GM12878 (cell line): ENCODE data around the gene ATP2C2. TPM values are rescaled to one million over a fixed set of nuclear protein-coding genes. Genes with fewer than 3 reads are reported as not detected.

Experiments
- ATAC-seq: fragments of 200-7000 bp; cut with Tn5 transposase; 3 replicates; pipeline ENCODE4 v1.9.1; 2020; ENCODE audit warnings: mild to moderate bottlenecking, moderate library complexity
- BruUV-seq: library from RNA; stranded (reverse); fragments of 400-500 nt; replicated peaks from 2 replicates; lab custom pipeline; 2021; lab: Mats Ljungman, UMichigan
- CTCF ChIA-PET: fragments of 300-600 bp; sonication (Branson Sonifier 250); formaldehyde crosslinking; extraction: SDS; loops from one replicate; lab custom pipeline; 2021; ENCODE audit warnings: inconsistent platforms; lab: Yijun Ruan, JAX
- POLR2A ChIA-PET: fragments of 350-600 bp; formaldehyde crosslinking; extraction: SDS; loops from one replicate; lab custom pipeline; 2021; ENCODE audit warnings: inconsistent platforms; lab: Charles Lee
- RAD21 ChIA-PET: fragments of 300-600 bp; sonication (Branson Sonifier 250); formaldehyde crosslinking; loops from one replicate; lab custom pipeline; 2023; ENCODE audit warnings: antibody characterized with exemption; ENCODE audit not compliant: unreplicated experiment; lab: Charles Lee
- SMC1A ChIA-PET: fragments of 300-600 bp; sonication (Branson Sonifier 250); formaldehyde crosslinking; loops from one replicate; lab custom pipeline; 2023; ENCODE audit not compliant: unreplicated experiment, uncharacterized antibody; lab: Charles Lee
- DNase-seq: peaks from one replicate; pipeline ENCODE4 v3.0.0-alpha.2; 2011; ENCODE audit warnings: low read depth, low spot score
- FAIRE-seq: peaks from 3 replicates; lab custom pipeline; 2011; peaks lifted over from hg19 to GRCh38; lab: Jason Lieb, UNC
- H2AFZ ChIP-seq: 2 replicates; pipeline ENCODE4 v1.6.0; 2011; ENCODE audit warnings: low read depth, low read length, control low read depth; ENCODE audit not compliant: control insufficient read depth
- H3K27ac ChIP-seq: 2 replicates; pipeline ENCODE4 v1.5.1; 2011; ENCODE audit warnings: control low read depth; ENCODE audit not compliant: control insufficient read depth, insufficient read depth
- H3K27me3 ChIP-seq, 2 experiments: replicated peaks in 1 of 2; 2 replicates each; pipeline versions ENCODE4 v1.6.0 to v1.6.1; 2011; ENCODE audit warnings: low read length in 1 of 2; ENCODE audit not compliant: control insufficient read depth in 2 of 2, insufficient read depth in 2 of 2
- H3K36me3 ChIP-seq, 2 experiments: 2 replicates each; pipeline ENCODE4 v1.5.1; 2011; ENCODE audit warnings: low read length in 1 of 2; ENCODE audit not compliant: control insufficient read depth in 2 of 2, insufficient read depth in 2 of 2
- H3K4me1 ChIP-seq: 2 replicates; pipeline ENCODE4 v1.6.1; 2011; ENCODE audit warnings: mild to moderate bottlenecking, low read length, moderate library complexity, mixed read lengths; ENCODE audit not compliant: control insufficient read depth, insufficient read depth
- H3K4me2 ChIP-seq: 2 replicates; pipeline ENCODE4 v1.6.0; 2011; ENCODE audit warnings: control low read depth; ENCODE audit not compliant: control insufficient read depth, insufficient read depth
- H3K4me3 ChIP-seq: fragments of 200-600 bp; sonication (generic); 2 replicates; pipeline ENCODE4 v1.5.1; 2016
- H3K79me2 ChIP-seq: 2 replicates; pipeline ENCODE4 v1.6.0; 2011; ENCODE audit warnings: low read length; ENCODE audit not compliant: control insufficient read depth, insufficient read depth
- H3K9ac ChIP-seq: 2 replicates; pipeline ENCODE4 v1.8.0; 2011; ENCODE audit warnings: low read length, control low read depth, mixed read lengths; ENCODE audit not compliant: control insufficient read depth, insufficient read depth
- H3K9me3 ChIP-seq: replicated peaks from 3 replicates; pipeline ENCODE4 v1.5.1; 2011; ENCODE audit warnings: mild to moderate bottlenecking, low read length; ENCODE audit not compliant: control insufficient read depth, insufficient read depth
- H4K20me1 ChIP-seq: 2 replicates; pipeline ENCODE4 v1.6.0; 2011; ENCODE audit not compliant: control insufficient read depth, insufficient read depth
- BCL11A ChIP-seq: IDR thresholded peaks from 2 replicates; pipeline ENCODE4 v1.6.1; 2011; ENCODE audit warnings: low read depth, low read length
- BRCA1 ChIP-seq: IDR thresholded peaks from 2 replicates; pipeline ENCODE4 v1.6.1; 2011; ENCODE audit warnings: low read depth, low read length, improper control_type of control experiment
- CHD2 ChIP-seq: IDR thresholded peaks from 2 replicates; pipeline ENCODE4 v1.6.1; 2011; ENCODE audit warnings: low read depth, low read length, improper control_type of control experiment, borderline replicate concordance
- JUNB ChIP-seq: IDR thresholded peaks from 2 replicates; pipeline ENCODE4 v1.6.1; 2016; ENCODE audit warnings: antibody characterized with exemption, mild to moderate bottlenecking
- NR2C2 ChIP-seq: IDR thresholded peaks from 2 replicates; pipeline ENCODE4 v1.6.1; 2011; ENCODE audit warnings: borderline replicate concordance, low read depth; ENCODE audit not compliant: control insufficient read depth, insufficient read length
- SMAD1 ChIP-seq: fragments of 450-650 bp; IDR thresholded peaks from 2 replicates; pipeline ENCODE4 v1.6.1; 2018; ENCODE audit warnings: mild to moderate bottlenecking, low read depth; ENCODE audit not compliant: partially characterized antibody
- WGBS: methylation state at CpG from one replicate; pipeline ENCODE4 v1.1.6; 2016; ENCODE audit warnings: low lambda C conversion rate; ENCODE audit not compliant: insufficient replicate concordance, insufficient coverage; ENCODE audit errors: missing lambda C conversion rate; 5-methylcytosine and 5-hydroxymethylcytosine counted together
- in situ Hi-C: fragments of 300-500 bp; cut with MboI; formaldehyde crosslinking; loops from 9 replicates; pipeline ENCODE4 v1.14.3; 2018; ENCODE audit warnings: mixed read lengths
- intact Hi-C: fragments of 100-400 bp; cut with micrococcal nuclease; formaldehyde crosslinking; loops from one replicate; pipeline ENCODE4 v1.14.2; 2022; ENCODE audit not compliant: unreplicated experiment
- polyA plus RNA-seq, 11 experiments: library from polyadenylated mRNA; depleted of rRNA in 4 of 11; unstranded in 6 of 11; stranded (reverse) in 5 of 11; fragments of >200 nt; fragmentation: Nextera tagmentation in 4 of 11; fragmentation: Illumina TruSeq in 1 of 11; extraction: Ambion mirVana in 4 of 11; extraction: Trizol in 1 of 11; gene quantifications; 1 replicate in 1 of 11; 2 replicates in 10 of 11; pipeline versions ENCODE4 v1.2.1 to v1.2.3, GENCODE V29; 2011 to 2016; ENCODE audit warnings: inconsistent platforms in 2 of 11, missing spikeins in 2 of 11, low read depth in 1 of 11
- total RNA-seq, 4 experiments: library from RNA; depleted of rRNA in 3 of 4; stranded (reverse); fragments of >200 nt in 3 of 4; fragmentation: Illumina TruSeq in 1 of 4; extraction: Trizol in 1 of 4; gene quantifications; 2 replicates each; pipeline versions ENCODE4 v1.2.1 to v1.2.3, GENCODE V29; 2013 to 2021
- TF ChIP-seq, protein P1 (sequence below): IDR thresholded peaks from 2 replicates; pipeline ENCODE4 v1.6.1; 2011; ENCODE audit warnings: borderline replicate concordance, low read depth, mild to moderate bottlenecking, moderate library complexity, mixed read lengths, low read length; ENCODE audit not compliant: insufficient read depth; ENCODE audit errors: extremely low read length
- TF ChIP-seq, protein P2 (sequence below): fragments of 450-650 bp; IDR thresholded peaks from 2 replicates; pipeline ENCODE4 v1.6.1; 2018; ENCODE audit warnings: borderline replicate concordance, mild to moderate bottlenecking; ENCODE audit not compliant: partially characterized antibody
- TF ChIP-seq, protein P3 (sequence below): fragments of 450-650 bp; IDR thresholded peaks from 2 replicates; pipeline ENCODE4 v1.6.1; 2016; ENCODE audit warnings: mild to moderate bottlenecking, moderate library complexity, borderline replicate concordance
- TF ChIP-seq, protein P4 (sequence below): IDR thresholded peaks from 2 replicates; pipeline ENCODE4 v1.6.1; 2012; ENCODE audit warnings: low read depth, low read length, improper control_type of control experiment

Gene ATP2C2
- total and polyA plus RNA-seq, 10 of the 15 experiments (the other 5 are each of a cell fraction or from before 2014, with no cell fraction given): 0.05 to 0.19 TPM; not detected in 8

DNA sequence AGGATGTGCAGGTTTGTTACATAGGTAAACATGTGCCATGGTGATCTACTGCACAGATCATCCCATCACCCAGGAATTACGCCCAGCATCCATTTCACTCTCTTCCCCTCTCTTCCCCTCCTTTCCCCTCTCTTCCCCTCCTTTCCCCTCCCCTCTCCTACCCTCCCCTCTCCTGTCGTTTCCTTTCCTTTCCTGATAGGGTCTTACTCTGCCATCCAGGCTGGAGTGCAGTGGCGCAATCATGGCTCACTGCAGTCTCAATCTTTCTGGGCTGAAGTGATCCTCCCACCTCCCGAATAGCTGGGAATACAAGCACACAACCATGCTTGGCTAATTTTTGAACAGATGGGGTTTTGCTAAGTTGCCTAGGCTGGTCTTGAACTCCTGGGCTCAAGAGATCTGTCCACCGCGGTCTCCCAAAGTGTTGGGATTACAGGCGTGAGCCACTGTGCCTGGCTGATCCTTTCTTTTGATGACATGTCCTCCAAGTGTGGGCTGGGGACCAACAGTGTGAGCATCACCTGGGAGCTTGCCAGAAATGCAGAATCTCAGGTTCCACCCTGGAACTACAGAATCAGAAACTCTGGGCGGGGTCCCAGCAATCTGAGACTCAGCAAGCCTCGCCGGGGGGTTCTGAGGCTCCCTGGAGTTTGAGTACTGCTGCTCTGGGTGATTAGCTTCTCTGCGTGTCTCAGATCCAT is 10.8 kb downstream of the ATP2C2 start:
- H2AFZ ChIP-seq: no peak overlapping the region
- no peak for ATAC-seq
- in situ Hi-C loops: no loop called here
- H3K9ac ChIP-seq: no peak overlapping the region
- CTCF ChIA-PET: no interaction called here
- H3K36me3 ChIP-seq: no peaks in the 10 kb centered on the region
- H3K9me3 ChIP-seq: no peaks in the 10 kb centered on the region
- RAD21 ChIA-PET: no interaction called here
- WGBS: 46% methylated on average over 10 of the region's 11 CpGs
- H4K20me1 ChIP-seq: no peaks in the 10 kb centered on the region
- no peaks in the 10 kb centered on the region for H3K4me1 ChIP-seq
- TF ChIP-seq, protein P1, sequence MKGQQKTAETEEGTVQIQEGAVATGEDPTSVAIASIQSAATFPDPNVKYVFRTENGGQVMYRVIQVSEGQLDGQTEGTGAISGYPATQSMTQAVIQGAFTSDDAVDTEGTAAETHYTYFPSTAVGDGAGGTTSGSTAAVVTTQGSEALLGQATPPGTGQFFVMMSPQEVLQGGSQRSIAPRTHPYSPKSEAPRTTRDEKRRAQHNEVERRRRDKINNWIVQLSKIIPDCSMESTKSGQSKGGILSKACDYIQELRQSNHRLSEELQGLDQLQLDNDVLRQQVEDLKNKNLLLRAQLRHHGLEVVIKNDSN: no peak
- TF ChIP-seq, protein P2, sequence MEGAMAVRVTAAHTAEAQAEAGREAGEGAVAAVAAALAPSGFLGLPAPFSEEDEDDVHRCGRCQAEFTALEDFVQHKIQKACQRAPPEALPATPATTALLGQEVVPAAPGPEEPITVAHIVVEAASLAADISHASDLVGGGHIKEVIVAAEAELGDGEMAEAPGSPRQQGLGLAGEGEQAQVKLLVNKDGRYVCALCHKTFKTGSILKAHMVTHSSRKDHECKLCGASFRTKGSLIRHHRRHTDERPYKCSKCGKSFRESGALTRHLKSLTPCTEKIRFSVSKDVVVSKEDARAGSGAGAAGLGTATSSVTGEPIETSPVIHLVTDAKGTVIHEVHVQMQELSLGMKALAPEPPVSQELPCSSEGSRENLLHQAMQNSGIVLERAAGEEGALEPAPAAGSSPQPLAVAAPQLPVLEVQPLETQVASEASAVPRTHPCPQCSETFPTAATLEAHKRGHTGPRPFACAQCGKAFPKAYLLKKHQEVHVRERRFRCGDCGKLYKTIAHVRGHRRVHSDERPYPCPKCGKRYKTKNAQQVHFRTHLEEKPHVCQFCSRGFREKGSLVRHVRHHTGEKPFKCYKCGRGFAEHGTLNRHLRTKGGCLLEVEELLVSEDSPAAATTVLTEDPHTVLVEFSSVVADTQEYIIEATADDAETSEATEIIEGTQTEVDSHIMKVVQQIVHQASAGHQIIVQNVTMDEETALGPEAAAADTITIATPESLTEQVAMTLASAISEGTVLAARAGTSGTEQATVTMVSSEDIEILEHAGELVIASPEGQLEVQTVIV: no peak
- TF ChIP-seq SMAD1 (no peak), JUNB (no peak), BRCA1 (no peak), CHD2 (no peak), NR2C2 (no peak), BCL11A (no peak)
- TF ChIP-seq, protein P3, sequence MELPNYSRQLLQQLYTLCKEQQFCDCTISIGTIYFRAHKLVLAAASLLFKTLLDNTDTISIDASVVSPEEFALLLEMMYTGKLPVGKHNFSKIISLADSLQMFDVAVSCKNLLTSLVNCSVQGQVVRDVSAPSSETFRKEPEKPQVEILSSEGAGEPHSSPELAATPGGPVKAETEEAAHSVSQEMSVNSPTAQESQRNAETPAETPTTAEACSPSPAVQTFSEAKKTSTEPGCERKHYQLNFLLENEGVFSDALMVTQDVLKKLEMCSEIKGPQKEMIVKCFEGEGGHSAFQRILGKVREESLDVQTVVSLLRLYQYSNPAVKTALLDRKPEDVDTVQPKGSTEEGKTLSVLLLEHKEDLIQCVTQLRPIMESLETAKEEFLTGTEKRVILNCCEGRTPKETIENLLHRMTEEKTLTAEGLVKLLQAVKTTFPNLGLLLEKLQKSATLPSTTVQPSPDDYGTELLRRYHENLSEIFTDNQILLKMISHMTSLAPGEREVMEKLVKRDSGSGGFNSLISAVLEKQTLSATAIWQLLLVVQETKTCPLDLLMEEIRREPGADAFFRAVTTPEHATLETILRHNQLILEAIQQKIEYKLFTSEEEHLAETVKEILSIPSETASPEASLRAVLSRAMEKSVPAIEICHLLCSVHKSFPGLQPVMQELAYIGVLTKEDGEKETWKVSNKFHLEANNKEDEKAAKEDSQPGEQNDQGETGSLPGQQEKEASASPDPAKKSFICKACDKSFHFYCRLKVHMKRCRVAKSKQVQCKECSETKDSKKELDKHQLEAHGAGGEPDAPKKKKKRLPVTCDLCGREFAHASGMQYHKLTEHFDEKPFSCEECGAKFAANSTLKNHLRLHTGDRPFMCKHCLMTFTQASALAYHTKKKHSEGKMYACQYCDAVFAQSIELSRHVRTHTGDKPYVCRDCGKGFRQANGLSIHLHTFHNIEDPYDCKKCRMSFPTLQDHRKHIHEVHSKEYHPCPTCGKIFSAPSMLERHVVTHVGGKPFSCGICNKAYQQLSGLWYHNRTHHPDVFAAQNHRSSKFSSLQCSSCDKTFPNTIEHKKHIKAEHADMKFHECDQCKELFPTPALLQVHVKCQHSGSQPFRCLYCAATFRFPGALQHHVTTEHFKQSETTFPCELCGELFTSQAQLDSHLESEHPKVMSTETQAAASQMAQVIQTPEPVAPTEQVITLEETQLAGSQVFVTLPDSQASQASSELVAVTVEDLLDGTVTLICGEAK: no peak
- TF ChIP-seq, protein P4, sequence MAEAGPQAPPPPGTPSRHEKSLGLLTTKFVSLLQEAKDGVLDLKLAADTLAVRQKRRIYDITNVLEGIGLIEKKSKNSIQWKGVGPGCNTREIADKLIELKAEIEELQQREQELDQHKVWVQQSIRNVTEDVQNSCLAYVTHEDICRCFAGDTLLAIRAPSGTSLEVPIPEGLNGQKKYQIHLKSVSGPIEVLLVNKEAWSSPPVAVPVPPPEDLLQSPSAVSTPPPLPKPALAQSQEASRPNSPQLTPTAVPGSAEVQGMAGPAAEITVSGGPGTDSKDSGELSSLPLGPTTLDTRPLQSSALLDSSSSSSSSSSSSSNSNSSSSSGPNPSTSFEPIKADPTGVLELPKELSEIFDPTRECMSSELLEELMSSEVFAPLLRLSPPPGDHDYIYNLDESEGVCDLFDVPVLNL: no peak
- TF ChIP-seq, all 136 proteins: peak for 0
- no TSS peak for BruUV-seq
- POLR2A ChIA-PET: no interaction called here
- FAIRE-seq (no peak), DNase-seq (no peak)
- intact Hi-C loops: no loop called here
- no peaks in the 10 kb centered on the region for H3K27me3 ChIP-seq
- no peak overlapping the region for H3K27ac ChIP-seq
- H3K4me3 ChIP-seq: no peak overlapping the region
- H3K79me2 ChIP-seq: no peaks in the 10 kb centered on the region
- H3K4me2 ChIP-seq: no peak overlapping the region
- SMC1A ChIA-PET: no interaction called here
